IPS-18c (cell line): ENCODE measurements around the gene RBM20.
"Not testable (repeated sequence)": the region's sequence is repeated elsewhere in the genome, so short reads cannot be mapped to it uniquely, and the experiment has no call there.

Experiments
- H3K4me3 ChIP-seq: 2 replicates; pipeline ENCODE4 v1.7.0; 2013; ENCODE audit warnings: low read depth, mild to moderate bottlenecking, low read length, moderate library complexity; ENCODE audit not compliant: insufficient read depth
- H3K9me3 ChIP-seq: one replicate; pipeline ENCODE4 v1.6.1; 2013; ENCODE audit warnings: mild to moderate bottlenecking, low read length, moderate library complexity; ENCODE audit not compliant: control insufficient read depth, insufficient read depth

Gene RBM20

DNA sequence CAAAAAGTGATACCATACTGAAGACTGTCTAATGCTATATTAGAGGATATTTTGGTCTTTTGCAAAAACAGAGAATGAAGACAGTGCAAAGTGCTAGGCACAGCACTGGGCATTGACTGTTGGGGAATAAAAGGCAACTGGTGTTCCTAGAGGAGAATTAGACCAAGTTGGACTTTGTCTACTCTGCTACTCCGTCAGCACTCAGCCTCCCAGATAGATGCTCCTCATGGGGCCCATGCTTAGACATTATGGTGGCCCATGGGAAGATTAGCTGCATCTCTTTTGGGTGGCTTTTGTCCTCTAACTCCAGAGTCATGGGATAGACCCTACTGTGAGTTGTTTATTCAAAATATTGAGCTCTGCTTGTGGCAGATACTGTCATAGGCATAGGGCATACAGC lies 113.5 kb downstream of the RBM20 start:
- H3K4me3 ChIP-seq, result no peak overlapping the region
- no peaks in the 10 kb centered on the region for H3K9me3 ChIP-seq

DNA sequence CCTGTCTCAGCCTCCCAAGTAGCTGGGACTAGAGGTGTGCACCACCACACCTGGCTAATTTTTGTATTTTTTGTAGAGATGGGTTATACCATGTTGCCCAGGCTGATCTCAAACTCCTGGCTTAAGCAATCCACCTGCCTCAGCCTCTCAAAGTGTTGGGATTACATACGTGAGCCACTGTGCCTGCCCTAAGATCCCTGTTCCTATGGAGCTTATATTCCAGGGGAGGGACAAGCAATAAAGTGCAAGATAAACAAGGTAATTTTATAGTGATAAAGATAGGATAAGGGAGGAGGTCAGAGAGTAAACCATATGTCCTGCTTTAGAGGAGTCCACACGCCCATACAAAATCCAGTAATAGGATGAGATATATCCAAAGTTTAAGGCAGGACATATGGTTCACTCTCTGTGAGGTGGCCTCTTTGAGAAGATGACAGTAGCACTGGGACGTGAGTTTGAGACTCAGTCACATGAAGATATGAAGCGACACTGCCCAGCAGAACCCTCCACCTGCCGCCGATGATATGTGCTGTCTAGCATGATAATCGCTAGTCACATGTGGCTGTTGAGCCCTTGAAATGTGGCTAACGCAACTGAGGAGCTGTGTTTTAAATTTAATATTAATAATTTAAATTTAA lies 114.1 kb downstream of the RBM20 start:
- Histone ChIP-seq H3K9me3 (no peaks in the 10 kb centered on the region), H3K4me3 (no peak overlapping the region)

DNA sequence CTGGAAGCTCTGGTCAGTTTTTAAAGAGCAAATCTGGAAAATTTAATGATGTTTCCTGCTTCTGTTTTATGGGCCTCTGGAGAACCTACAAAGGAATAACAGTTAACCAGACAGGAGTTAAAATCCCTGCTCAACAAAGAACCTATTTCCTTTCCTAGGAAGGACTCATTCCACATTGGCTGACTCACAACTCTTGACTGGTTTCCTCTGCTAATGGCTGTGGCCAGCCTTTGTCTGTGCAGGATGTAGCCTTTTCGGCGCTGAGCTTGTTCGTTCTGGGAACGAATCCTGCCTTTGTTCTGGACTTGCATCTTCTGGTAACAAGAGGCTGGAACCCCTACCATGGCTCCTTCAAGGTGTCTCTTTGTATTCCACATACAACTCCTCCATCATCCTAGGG lies 114.8 kb downstream of the RBM20 start:
- Histone ChIP-seq H3K4me3 (no peak overlapping the region), H3K9me3 (no peaks in the 10 kb centered on the region)

DNA sequence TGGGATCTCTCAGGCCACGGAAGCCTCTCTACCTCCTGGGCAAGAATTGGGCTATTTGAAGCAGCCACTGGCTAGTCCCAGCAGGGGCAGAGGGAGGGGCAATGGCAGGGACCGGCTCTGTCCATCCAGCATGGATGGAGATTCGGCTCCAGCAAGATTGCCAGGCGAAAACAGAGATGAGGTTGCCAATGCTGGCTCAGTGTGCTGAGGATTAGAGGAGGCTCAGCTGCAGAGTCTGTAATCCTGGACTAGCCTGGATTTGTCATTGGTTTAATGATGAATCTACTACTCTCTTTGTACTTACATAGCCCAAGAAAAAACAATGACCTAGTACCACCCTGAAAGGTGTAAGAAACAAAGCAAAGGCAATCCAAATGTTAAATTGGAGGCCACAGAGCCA lies 115.4 kb downstream of the RBM20 start:
- no peak overlapping the region for H3K4me3 ChIP-seq
- H3K9me3 ChIP-seq, result no peaks in the 10 kb centered on the region

DNA sequence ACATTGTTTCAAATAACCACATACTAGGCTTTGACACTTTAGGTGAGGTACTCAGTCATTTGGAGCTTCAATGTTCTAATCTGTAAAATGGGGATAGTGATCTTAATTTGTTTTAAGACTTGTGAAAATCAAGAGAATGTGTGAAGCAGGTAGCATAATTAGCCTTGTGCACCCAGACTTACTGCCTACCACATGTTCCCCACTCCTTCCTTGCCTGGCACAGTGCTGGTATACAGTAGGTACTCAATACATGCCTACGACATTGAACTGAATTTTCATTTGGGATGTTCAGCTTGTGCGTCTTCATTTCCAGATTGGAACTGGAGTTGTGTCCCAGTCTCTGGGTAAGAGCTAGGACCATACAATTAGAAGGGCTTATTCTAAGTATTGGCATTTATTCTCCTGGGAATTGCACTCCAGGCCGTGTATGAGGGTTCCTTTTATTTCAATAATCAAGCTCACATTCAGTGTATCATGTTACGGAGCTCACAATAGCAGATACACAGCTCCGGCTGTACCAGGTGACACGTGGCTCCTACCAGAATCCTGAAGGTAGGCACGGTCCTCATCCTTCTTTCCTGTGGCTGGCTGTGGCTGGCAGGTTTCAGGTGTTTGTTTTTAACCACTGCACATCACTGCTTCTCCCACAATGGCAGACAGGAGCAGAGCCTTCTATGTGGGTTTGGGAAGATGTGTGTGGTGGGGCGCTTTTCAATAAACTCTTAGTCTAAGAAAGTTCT lies 118.1 kb downstream of the RBM20 start:
- no peak overlapping the region for H3K4me3 ChIP-seq
- no peaks in the 10 kb centered on the region for H3K9me3 ChIP-seq

DNA sequence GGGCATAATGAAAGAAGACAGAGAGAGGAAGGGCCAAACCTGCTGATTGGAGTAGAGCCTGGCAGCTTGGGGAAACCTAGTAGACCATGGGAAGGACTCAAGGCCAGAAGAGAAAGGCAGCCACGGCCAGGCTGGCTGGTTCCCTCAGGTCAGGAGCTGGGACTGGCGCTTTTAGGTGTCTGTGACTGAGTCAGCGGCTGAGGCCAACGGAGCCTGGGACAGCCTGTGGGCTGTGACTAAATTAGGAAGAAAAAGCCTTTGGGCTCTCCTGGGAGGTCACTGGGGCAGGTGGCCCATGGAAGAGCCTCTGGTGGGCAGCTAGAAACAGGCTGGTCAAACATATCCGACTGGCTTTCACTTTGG lies 118.7 kb downstream of the RBM20 start:
- Histone ChIP-seq H3K4me3 (no peak overlapping the region), H3K9me3 (no peaks in the 10 kb centered on the region)

DNA sequence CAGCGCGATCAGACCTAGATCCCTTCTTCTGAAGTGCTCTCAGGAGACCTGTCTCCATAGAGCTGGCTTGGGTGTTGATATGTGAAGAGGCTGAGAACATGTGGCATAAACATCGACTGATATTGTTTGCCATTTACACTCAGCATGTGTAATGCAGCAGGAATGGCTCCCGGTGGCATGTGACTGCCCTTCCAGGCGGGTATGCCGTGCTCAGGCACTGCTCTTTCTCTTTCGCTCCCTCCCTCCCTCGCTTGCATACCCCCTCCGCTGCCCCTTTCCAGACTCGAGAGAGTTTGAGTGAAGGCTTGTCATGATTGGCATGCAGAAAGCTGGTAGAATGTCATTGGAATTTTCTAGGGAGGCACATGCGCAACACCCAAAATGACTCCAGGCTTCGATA lies 120.2 kb downstream of the RBM20 start:
- no peaks in the 10 kb centered on the region for H3K9me3 ChIP-seq
- H3K4me3 ChIP-seq, result no peak overlapping the region

DNA sequence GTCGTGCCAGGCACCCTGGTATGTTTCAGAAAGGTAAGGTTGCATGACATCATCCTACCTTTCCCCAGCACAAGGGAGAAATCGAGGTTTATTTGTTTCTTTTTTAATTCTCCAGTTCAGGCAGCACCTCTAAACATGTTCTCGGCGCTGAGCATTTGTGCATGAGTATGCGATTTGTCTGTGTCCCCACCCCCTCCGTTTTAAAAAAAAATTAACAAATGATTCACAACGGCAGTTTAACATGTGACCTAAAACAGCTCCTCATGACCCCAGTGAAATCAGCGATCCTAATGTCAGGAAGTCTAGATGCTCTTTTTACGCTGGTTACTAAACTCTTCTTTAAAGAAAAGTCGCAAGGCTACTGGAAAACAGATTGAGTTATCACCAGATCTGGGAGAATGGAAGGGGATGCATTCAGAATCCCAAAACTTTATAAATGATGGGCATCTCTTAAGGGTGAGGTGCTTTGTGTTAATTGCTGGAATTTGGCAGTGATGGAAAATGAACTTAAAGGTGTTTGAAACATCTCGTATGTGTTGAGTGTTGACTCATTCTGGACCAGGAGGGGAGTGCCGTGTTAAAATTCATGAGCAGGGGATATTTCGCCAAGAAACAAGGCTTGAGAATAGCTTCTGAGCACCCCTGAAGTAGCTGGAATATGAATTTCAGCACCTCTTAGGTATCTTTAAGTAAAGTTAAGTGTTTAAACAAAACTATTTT lies 120.8 kb downstream of the RBM20 start:
- no peaks in the 10 kb centered on the region for H3K9me3 ChIP-seq
- no peak overlapping the region for H3K4me3 ChIP-seq

DNA sequence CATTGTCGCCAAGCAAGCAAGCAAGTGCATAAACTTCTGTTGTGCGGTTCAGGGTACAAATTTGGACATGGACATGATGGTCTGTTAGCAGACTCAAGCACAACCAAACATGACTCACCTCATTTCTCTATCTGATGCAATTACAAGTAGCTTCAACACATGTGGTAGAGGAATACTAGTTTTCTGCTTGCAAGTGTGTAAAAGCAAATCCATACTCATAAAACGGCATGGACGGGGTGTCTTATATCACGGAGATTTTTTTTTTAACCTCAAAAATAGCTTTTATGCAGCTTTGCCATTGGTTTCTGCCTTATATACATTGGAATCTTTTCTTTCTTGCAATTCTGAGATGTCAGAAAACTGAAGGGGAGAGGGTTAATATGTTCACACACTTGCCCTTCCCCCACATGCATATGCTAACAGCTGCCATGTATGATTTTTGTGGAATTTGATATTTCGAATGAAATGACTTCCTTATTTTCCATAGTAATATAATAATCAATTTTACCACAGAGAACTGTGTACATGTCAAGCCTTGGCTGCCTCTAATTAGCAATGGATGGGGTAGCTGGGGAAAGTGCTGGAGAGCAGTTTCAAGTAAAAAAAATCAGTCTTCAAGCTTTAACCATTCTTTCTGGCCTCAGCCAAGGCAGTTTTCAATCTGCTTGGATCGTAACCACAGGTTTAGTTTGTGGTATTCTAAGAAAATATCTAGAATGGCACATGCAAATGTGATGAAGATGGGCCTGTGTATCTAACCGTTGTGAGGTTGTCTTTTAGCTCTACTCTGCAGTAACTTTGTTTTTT lies 121.6 kb downstream of the RBM20 start:
- Histone ChIP-seq H3K9me3 (no peaks in the 10 kb centered on the region), H3K4me3 (no peak overlapping the region)

DNA sequence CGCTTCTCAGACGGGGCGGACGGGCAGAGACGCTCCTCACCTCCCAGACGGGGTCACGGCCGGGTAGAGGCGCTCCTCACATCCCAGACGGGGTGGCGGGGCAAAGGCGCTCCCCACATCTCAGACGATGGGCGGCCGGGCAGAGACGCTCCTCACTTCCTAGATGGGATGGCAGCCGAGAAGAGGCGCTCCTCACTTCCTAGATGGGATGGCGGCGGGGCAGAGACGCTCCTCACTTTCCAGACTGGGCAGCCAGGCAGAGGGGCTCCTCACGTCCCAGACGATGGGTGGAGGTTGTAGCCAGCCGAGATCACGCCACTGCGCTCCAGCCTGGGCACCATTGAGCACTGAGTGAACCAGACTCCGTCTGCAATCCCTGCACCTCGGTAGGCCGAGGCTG lies 123.5 kb downstream of the RBM20 start:
- H3K9me3 ChIP-seq, H3K4me3 ChIP-seq: not testable (repeated sequence)

DNA sequence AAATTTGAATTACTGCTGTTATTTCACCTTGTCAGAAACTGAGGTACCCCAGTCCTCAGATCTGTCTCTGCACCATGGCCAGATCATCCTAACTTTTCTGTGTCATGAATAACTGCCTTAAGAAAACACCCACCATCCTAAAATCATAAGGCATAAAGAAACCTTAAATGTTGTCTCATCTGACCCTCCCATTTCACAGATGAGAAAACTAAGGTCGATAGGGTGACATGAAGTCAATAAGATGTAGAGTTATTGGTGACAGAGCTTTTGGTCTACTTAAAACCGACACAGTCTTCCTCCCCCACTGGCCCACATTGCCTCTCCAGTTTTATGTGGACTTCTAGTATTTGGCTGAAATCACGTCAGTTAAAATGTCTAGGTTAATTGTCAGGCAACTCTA lies 126.1 kb downstream of the RBM20 start:
- H3K4me3 ChIP-seq, result no peak overlapping the region
- H3K9me3 ChIP-seq, result no peaks in the 10 kb centered on the region

DNA sequence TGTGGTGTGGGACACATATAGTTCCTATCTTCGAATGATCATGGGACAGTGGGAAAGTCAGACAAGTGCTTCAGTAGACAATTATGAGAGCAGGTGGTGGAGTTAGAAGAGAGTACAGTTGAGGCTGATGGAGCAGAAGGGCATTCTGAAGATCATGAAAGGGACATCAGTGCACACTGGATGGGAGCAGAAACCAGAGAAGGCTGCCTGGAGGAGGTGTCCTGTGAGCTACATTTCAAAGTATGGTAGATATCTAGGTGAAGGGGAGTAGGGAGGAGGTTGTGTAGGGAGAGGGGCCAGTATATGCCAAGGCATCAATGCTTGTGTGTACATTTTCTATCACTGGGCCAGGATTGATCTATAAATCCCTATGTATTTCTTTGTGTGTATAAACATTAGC lies 127.3 kb downstream of the RBM20 start:
- Histone ChIP-seq H3K9me3 (no peaks in the 10 kb centered on the region), H3K4me3 (no peak overlapping the region)

DNA sequence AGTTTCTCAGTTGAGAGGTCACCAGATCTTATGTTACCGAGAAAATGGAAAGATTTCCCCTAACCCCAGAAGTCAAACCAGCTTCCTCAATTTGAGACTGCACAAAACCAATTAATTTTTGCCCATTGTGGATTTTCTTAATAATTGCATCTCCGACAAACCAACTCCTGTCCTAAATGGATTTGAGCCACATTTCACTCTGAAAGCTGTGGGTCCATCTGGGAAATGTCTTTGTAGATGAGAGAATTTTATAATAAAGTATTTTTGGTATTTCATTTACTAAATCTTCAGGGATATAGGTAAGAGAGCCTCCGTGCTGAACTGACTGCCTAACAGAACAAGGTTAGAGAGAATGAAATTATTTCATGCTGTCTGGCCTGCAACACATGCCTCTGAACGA lies 127.9 kb downstream of the RBM20 start:
- Histone ChIP-seq H3K9me3 (no peaks in the 10 kb centered on the region), H3K4me3 (no peak overlapping the region)

DNA sequence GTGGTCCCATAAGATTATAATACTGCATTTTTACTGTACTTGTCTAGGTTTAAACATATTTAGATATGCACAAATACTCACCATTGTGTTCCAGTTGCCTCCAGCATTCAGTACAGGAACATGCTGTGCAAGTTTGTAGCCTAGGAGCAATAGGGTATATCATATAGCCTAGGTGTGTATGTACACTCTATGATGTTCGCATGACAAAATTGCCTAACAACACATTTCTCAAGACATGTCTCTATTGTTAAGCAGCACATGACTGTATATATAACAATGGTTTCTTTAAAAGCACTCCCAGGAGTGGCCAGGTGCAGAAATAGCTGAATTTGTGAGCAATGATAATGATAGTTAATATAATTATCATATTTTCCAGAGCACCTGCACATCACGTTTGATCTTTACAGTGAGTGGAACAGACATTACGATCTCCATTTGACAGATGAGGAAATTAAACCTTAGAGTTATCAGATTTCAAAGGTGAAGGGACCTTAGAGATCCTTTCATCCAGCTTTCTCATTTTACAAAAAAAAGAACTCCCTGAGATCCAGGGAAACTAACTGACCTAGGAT lies 128.4 kb downstream of the RBM20 start:
- H3K4me3 ChIP-seq, result no peak overlapping the region
- H3K9me3 ChIP-seq, result no peaks in the 10 kb centered on the region

DNA sequence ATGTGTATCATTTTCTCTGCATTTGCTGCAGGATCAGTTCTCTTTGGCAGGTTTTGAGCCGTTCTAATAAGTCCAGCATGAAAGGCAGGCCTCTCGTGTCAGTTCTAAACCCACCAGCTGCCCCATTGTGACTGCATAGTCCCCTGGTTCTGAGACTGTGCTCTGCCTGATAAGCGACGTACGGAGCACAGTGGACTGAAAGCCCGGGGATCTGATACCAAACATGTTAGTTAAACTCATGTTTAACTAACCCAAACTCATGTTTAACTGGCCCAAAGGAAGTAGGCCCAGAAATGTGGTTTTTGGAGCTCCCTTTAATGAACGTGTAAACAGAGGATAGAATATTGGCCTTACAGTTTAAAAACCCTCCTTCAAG lies 129.5 kb downstream of the RBM20 start:
- Histone ChIP-seq H3K9me3 (no peaks in the 10 kb centered on the region), H3K4me3 (no peak overlapping the region)

DNA sequence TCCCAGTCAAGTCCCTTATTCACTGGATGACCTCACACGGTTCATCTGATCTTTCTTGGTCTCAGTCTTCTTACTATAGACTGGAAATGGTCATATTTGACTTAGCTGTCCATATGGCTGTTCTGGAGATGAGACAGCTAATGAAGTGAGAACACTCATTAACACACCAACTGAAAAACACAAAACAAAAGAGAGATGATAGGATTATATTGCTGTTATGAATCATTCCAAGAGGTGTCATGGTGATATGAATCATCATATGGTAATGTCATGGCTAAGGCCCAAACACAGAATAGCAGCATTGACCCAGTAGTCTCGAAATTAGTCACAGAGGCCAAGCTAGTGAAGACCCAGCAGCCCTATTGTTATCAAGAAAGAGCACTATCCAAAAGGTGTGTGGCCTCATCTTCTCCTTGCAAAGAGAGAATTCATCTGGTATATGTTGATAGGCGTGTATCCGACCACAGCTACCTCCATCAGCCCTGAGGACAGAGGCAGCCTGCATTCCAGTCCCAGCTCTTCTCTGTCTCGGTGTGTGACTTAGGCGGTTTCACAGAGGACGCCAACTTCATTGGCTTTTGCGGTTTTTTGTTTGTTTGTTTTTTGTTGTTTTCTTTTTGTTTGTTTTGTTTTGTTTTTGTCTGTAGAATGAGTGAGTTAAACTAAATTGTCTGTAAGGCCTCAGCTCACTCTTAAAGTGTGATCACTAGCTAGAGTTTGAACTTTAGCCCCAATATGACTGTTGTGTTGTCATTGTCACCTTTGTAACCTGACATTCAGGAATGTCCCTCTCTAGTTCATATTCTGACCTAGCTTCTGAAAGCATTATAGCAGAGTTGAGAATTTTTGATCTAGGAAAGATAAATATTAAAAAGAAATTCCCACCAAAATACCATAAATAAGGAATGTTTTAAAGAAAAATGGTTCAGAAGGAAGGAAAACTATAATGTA lies 130.2 kb downstream of the RBM20 start:
- H3K9me3 ChIP-seq, result no peaks in the 10 kb centered on the region
- no peak overlapping the region for H3K4me3 ChIP-seq

DNA sequence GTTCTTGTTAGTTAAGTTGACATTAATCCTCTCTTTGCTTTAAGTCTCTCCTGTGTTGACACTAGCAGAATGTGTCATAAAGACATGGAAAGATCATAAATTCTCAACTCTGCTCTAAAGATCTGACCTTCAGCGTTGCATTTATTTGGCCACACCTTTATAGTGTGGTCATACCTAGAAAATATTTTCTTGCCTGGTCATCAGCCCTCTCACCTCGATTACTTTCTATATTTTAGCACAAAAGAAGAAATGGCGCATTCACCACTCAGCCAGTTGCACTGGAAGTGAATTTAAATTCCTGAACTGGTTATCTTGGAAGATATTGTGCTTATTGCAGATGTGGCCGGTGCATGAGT lies 130.9 kb downstream of the RBM20 start:
- Histone ChIP-seq H3K4me3 (no peak overlapping the region), H3K9me3 (no peaks in the 10 kb centered on the region)
